A673 (cell line): ENCODE results near the gene LRRC8B. TPM values are rescaled to one million over a fixed set of nuclear protein-coding genes. Genes with fewer than 3 reads are reported as not detected.

Experiments
- BruUV-seq: library from RNA; stranded (reverse); fragments of 400-500 nt; replicated peaks from 2 replicates; lab custom pipeline; 2021; lab: Mats Ljungman, UMichigan
- CTCF ChIA-PET: fragments of 300-600 bp; sonication (Branson Sonifier 250); formaldehyde crosslinking; loops from one replicate; lab custom pipeline; 2022; ENCODE audit warnings: antibody characterized with exemption; lab: Charles Lee
- POLR2A ChIA-PET: fragments of 300-600 bp; sonication (Branson Sonifier 250); formaldehyde crosslinking; loops from one replicate; lab custom pipeline; 2022; ENCODE audit warnings: antibody characterized with exemption; ENCODE audit not compliant: low non-redundant PET; lab: Charles Lee
- DNase-seq: peaks from one replicate; pipeline ENCODE4 v3.0.0-alpha.2; 2015; ENCODE audit warnings: low spot score
- H3K27ac ChIP-seq: fragments of 200-600 bp; sonication (generic); 2 replicates; pipeline ENCODE4 v1.5.1; 2016; ENCODE audit warnings: mixed run types, low read depth, mild to moderate bottlenecking, mixed read lengths, antibody characterized with exemption, low read length; ENCODE audit not compliant: poor library complexity, severe bottlenecking
- H3K27me3 ChIP-seq: fragments of 200-600 bp; sonication (generic); replicated peaks from 2 replicates; pipeline ENCODE4 v1.6.1; 2017; ENCODE audit warnings: mixed run types, low read depth, mild to moderate bottlenecking, mixed read lengths, antibody characterized with exemption, low read length; ENCODE audit not compliant: insufficient read depth, poor library complexity
- H3K36me3 ChIP-seq: fragments of 200-600 bp; sonication (generic); 2 replicates; pipeline ENCODE4 v1.6.1; 2016; ENCODE audit warnings: mixed run types, mild to moderate bottlenecking, mixed read lengths, antibody characterized with exemption, low read length; ENCODE audit not compliant: insufficient read depth, poor library complexity, severe bottlenecking
- H3K4me1 ChIP-seq: fragments of 200-600 bp; sonication (generic); 2 replicates; pipeline ENCODE4 v1.6.1; 2017; ENCODE audit warnings: mixed run types, mild to moderate bottlenecking, mixed read lengths, antibody characterized with exemption, low read length; ENCODE audit not compliant: insufficient read depth, poor library complexity, severe bottlenecking
- H3K4me3 ChIP-seq: fragments of 200-600 bp; sonication (generic); 2 replicates; pipeline ENCODE4 v1.5.1; 2016; ENCODE audit warnings: low read depth, mixed run types, mild to moderate bottlenecking, mixed read lengths, low read length; ENCODE audit not compliant: poor library complexity, severe bottlenecking
- H3K9me3 ChIP-seq: fragments of 200-600 bp; sonication (generic); 2 replicates; pipeline ENCODE4 v1.6.1; 2016; ENCODE audit warnings: mixed run types, low read depth, mild to moderate bottlenecking, mixed read lengths, antibody characterized with exemption, low read length; ENCODE audit not compliant: poor library complexity, severe bottlenecking
- EZH2 ChIP-seq: fragments of 200-600 bp; sonication (generic); IDR thresholded peaks from 2 replicates; pipeline ENCODE4 v1.6.1; 2017; ENCODE audit warnings: borderline replicate concordance, low read depth, mild to moderate bottlenecking, mixed read lengths, antibody characterized with exemption, low read length; ENCODE audit not compliant: poor library complexity, severe bottlenecking
- intact Hi-C: fragments of 100-400 bp; cut with micrococcal nuclease; formaldehyde crosslinking; loops from one replicate; pipeline ENCODE4 v1.10.0; 2022; ENCODE audit not compliant: unreplicated experiment
- total RNA-seq: library from RNA; stranded (reverse); gene quantifications from 2 replicates; pipeline ENCODE4 v1.2.3, GENCODE V29; 2021
- TF ChIP-seq, protein P1 (sequence below): fragments of 300-800, 200-600 bp; sonication (generic); conservative IDR thresholded peaks from 2 replicates; pipeline ENCODE4 v1.5.1; 2017; ENCODE audit warnings: low read depth, mild to moderate bottlenecking, antibody characterized with exemption, low read length, moderate library complexity, mixed read lengths

LRRC8B gene
- total RNA-seq, 1 experiment from 2014 or later, result 18.9 TPM

DNA sequence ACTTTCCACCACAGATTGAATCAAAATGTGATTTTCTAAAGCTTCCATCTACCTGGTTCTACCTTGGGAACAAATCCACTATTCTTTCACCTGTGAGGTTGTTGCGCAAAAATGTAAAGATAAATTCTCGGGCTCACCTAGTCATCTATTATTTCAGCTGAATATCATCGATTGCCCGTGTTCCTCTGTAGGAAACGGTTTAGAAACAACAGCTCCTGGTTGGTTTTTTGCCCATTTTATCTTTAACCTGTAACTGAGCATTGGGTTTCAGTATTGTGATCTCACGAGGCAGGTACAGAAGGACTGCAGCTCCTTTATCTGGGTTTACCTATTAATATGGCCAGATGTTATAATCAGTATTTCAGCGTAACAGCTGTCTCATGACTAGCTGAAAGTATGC, 55.4 kb downstream of the LRRC8B start:
- CTCF ChIA-PET, result no interaction called here

DNA sequence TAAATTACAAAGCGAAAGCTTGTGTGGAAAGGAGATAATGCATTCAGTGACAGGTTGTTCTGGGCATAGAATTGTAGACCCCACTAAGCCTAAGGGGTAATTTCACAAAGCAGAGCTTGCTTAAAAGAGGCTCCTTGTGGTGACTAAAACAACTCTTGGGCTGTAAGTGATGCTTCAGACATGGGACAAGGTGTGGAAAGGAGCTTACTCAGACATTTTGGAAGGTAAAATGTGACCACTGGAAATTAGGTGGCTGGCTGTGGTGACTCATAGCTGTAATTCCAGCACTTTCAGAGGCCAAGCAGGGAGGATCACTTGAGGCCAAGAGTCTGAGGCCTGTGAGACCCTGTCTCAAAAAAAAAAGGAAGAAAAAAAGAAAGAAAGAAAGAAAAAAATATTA, 57.2 kb downstream of the LRRC8B start:
- CTCF ChIA-PET, result interaction anchor here (0.7 kb wide), 1 partner anchor 8 kb away, joined by 9 read pairs; no protein-coding TSS in a partner anchor
- Histone ChIP-seq H3K9me3 (no peaks in the 10 kb centered on the region), H3K4me1 (peaks cover 15% of the 10 kb centered on the region), H3K27me3 (no peaks in the 10 kb centered on the region), H3K36me3 (peaks cover 4% of the 10 kb centered on the region), H3K27ac (no peak overlapping the region), H3K4me3 (no peak overlapping the region)
- no peak for TF ChIP-seq EZH2
- TF ChIP-seq, protein P1, sequence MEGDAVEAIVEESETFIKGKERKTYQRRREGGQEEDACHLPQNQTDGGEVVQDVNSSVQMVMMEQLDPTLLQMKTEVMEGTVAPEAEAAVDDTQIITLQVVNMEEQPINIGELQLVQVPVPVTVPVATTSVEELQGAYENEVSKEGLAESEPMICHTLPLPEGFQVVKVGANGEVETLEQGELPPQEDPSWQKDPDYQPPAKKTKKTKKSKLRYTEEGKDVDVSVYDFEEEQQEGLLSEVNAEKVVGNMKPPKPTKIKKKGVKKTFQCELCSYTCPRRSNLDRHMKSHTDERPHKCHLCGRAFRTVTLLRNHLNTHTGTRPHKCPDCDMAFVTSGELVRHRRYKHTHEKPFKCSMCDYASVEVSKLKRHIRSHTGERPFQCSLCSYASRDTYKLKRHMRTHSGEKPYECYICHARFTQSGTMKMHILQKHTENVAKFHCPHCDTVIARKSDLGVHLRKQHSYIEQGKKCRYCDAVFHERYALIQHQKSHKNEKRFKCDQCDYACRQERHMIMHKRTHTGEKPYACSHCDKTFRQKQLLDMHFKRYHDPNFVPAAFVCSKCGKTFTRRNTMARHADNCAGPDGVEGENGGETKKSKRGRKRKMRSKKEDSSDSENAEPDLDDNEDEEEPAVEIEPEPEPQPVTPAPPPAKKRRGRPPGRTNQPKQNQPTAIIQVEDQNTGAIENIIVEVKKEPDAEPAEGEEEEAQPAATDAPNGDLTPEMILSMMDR, result no peak
- POLR2A ChIA-PET, result interaction anchor here (0.7 kb wide), 1 partner anchor 30 kb away, joined by 3 read pairs; no protein-coding TSS in a partner anchor
- intact Hi-C loops, result no loop called here
- no TSS peak for BruUV-seq
- DNase-seq, result no peak

More for the DNA sequence above, 55.4 kb downstream of the LRRC8B start:
- H3K27me3 ChIP-seq, result no peaks in the 10 kb centered on the region
- no peaks in the 10 kb centered on the region for H3K9me3 ChIP-seq
- no TSS peak for BruUV-seq
- H3K36me3 ChIP-seq, result peaks cover 4% of the 10 kb centered on the region
- H3K4me1 ChIP-seq, result peaks cover 24% of the 10 kb centered on the region
- POLR2A ChIA-PET, result no interaction called here
- DNase-seq, result no peak
- no peak overlapping the region for H3K27ac ChIP-seq
- no peak for TF ChIP-seq EZH2
- TF ChIP-seq, protein P1, result no peak
- intact Hi-C loops, result no loop called here
- no peak overlapping the region for H3K4me3 ChIP-seq

DNA sequence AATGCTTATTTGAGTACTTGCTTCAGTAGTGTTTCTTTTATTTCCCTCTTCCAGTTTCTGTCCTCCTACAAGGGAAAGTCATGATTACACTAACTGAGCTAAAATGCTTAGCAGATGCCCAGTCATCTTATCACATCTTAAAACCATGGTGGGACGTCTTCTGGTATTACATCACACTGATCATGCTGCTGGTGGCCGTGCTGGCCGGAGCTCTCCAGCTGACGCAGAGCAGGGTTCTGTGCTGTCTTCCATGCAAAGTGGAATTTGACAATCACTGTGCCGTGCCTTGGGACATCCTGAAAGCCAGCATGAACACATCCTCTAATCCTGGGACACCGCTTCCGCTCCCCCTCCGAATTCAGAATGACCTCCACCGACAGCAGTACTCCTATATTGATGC, 57.9 kb downstream of the LRRC8B start:
- no peak overlapping the region for H3K4me3 ChIP-seq
- BruUV-seq, result no TSS peak
- no peaks in the 10 kb centered on the region for H3K9me3 ChIP-seq
- H3K27ac ChIP-seq, result no peak overlapping the region
- H3K4me1 ChIP-seq, result peaks cover 8% of the 10 kb centered on the region
- POLR2A ChIA-PET, result no interaction called here
- TF ChIP-seq, protein P1, result no peak
- no peak for TF ChIP-seq EZH2
- peaks cover 4% of the 10 kb centered on the region for H3K36me3 ChIP-seq
- CTCF ChIA-PET, result no interaction called here
- intact Hi-C loops, result no loop called here
- H3K27me3 ChIP-seq, result no peaks in the 10 kb centered on the region
- DNase-seq, result no peak
